Measurements from ENCODE around the gene RASD1.
"Not testable (repeated sequence)": the region's sequence is repeated elsewhere in the genome, so short reads cannot be mapped to it uniquely, and the experiment has no call there.

The RASD1 gene

DNA sequence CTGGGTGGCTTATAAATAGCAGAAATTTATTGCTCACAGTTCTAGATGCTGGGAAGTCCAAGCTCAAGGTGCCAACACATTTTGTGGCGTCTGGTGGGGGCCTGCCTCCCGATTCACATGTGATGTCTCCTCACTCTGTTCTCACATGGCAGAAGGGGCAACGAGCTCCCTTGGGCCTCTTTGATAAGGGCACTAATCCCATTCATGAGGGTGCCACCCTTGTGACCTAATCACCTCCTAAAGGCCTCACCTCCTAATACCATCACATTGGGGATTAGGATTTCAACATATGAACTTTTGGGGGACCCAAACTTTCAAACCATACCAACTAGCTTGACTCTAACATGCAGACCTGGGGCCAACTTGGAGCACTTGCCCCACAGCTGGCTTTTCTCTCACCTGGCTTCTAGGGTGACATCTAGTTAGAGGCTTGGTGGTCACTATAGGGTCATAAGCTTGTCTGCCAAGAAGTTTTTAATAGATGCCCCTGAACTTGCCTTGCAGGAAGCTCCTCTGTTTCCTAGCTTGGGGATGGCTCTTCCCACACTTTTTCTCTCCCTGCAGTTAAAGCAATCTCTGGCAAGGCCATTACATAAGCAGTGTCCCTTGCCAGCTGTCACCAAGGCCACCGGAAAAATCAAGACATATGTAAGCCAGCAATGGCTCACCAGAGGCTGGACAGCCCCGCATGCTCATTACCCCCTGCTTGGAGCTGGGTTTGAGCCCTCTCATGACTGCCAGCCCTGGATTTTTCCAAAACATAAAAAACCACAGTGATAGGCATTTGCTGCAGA, 27.8 kb downstream of the RASD1 start:
- H3K27ac Mint-ChIP-seq, result no peak overlapping the region
- no peaks in the 10 kb centered on the region for H3K9me3 Mint-ChIP-seq
- peaks cover 0 to 13% of the 10 kb centered on the region in 2 donors for H3K27me3 Mint-ChIP-seq
- DNase-seq, result no peak
- H3K4me3 Mint-ChIP-seq, result no peak overlapping the region
- no peaks in the 10 kb centered on the region for H3K36me3 Mint-ChIP-seq
- no peak for ATAC-seq (replicated peaks)
- no peaks in the 10 kb centered on the region for H3K4me1 Mint-ChIP-seq

DNA sequence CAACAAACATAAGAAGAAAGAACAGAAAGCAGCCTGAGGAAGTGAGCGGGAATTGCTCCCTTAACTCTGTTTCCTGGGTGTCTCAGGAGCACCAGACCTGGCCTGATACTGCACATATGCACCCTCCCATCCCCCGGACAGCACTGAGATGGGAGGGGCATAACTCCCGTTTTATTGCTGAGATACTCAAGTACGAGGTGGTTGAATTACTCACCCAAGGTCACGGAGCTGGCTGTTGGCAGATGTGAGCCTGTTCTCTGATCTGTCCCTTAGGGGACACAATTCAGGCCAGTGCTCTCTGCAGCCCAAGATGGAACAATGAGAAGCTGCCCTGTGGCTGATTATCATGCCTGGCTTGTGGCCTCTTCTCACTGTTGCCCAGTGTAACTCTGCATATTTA, 28.5 kb downstream of the RASD1 start:
- Mint-ChIP-seq H3K4me3 (no peak overlapping the region), H3K9me3 (no peaks in the 10 kb centered on the region), H3K36me3 (no peaks in the 10 kb centered on the region), H3K27ac (no peak overlapping the region), H3K4me1 (no peaks in the 10 kb centered on the region), H3K27me3 (peaks cover 0 to 13% of the 10 kb centered on the region in 2 donors)
- ATAC-seq (replicated peaks) (no peak), DNase-seq (no peak)

DNA sequence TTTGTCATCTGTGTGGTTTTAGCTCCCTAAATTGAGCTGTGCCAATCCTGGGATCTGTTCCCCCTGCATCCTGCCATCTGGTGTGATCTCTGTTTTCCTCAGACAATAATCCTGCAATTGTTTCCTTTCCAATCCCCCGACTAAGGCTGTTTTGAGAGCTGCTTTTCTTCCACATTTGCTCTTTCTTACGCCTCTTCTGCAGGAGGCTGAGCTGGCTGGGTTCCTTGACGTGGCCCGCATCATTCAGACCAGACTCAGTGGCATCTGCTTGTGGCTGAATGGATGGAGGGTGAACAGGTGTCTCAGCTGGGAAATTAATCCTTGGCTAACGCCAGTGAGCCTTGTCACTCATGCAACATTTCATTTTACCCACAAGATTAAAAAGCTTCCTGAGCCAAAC, 29.2 kb downstream of the RASD1 start:
- Mint-ChIP-seq H3K4me1 (no peaks in the 10 kb centered on the region), H3K36me3 (no peaks in the 10 kb centered on the region), H3K27me3 (peaks cover 0 to 13% of the 10 kb centered on the region in 2 donors), H3K9me3 (no peaks in the 10 kb centered on the region), H3K4me3 (no peak overlapping the region), H3K27ac (no peak overlapping the region)
- DNase-seq (no peak), ATAC-seq (replicated peaks) (no peak)

DNA sequence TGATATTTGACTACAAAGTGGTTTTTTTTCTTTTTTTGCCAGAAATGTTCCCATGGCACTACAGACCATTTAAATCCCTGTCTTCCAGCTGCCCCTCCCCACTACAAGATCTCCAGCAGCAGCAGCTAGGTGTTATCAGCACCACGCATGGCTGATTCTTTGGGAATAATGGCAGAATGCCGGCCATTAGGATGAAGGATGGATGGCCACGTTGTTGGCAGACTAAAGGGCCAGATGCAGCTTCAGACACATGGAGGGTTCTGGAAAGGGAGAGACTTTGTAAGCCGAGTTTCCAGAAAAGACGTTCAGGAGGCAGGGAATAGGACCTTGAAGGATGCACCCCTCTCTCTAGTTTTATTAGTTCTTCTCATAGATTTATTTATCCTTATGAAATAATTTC, 29.7 kb downstream of the RASD1 start:
- no peaks in the 10 kb centered on the region for H3K9me3 Mint-ChIP-seq
- DNase-seq, result no peak
- H3K4me3 Mint-ChIP-seq, result no peak overlapping the region
- H3K36me3 Mint-ChIP-seq, result no peaks in the 10 kb centered on the region
- no peaks in the 10 kb centered on the region for H3K4me1 Mint-ChIP-seq
- H3K27ac Mint-ChIP-seq, result no peak overlapping the region
- peaks cover 0 to 13% of the 10 kb centered on the region in 2 donors for H3K27me3 Mint-ChIP-seq
- no peak for ATAC-seq (replicated peaks)

DNA sequence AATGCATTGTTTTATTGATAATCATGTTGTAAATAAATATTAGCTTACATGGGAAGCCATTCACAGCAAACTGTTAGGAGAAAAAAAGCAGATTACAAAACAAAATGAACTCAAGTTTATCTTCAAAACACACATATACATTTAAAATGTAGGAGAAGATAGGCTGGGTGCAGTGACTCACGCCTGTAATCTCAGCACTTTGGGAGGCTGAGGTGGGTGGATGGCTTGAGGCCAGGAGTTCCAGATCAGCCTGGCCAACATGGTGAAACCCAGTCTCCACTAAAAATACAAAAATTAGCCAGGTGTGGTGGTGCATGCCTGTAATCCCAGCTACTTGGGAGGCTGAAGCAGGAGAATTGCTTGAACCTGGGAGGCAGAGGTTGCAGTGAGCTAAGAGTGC, 30.3 kb downstream of the RASD1 start:
- DNase-seq; H3K9me3 Mint-ChIP-seq; H3K27me3 Mint-ChIP-seq; H3K27ac Mint-ChIP-seq; H3K36me3 Mint-ChIP-seq; ATAC-seq (replicated peaks); H3K4me1 Mint-ChIP-seq; H3K4me3 Mint-ChIP-seq: not testable (repeated sequence)

DNA sequence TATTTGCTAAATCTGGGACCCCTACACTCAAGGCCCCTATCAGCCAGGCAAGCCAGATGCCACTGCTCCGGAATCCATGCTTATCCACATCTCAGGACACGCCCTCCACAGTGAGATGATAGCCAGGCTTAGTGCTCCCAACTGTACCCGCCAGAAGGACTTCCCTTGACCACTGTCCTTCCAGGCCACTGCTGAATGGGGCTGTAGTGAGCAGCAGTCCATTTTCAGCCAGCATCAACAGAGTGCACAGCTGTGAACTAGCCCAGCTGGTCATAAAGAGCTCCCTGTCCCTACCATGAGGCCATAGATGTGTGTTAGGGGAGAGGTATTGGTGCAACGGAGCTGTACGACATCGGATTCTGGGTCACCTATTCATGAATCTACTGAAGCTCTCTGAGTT, 32.4 kb downstream of the RASD1 start:
- Mint-ChIP-seq H3K27ac (no peak overlapping the region), H3K9me3 (peaks cover 5 to 6% of the 10 kb centered on the region in 2 donors), H3K36me3 (peaks cover 0 to 2% of the 10 kb centered on the region in 2 donors), H3K27me3 (peaks cover 0 to 9% of the 10 kb centered on the region in 2 donors), H3K4me1 (no peaks in the 10 kb centered on the region), H3K4me3 (no peak overlapping the region)
- no peak for ATAC-seq (replicated peaks)
- no peak for DNase-seq

DNA sequence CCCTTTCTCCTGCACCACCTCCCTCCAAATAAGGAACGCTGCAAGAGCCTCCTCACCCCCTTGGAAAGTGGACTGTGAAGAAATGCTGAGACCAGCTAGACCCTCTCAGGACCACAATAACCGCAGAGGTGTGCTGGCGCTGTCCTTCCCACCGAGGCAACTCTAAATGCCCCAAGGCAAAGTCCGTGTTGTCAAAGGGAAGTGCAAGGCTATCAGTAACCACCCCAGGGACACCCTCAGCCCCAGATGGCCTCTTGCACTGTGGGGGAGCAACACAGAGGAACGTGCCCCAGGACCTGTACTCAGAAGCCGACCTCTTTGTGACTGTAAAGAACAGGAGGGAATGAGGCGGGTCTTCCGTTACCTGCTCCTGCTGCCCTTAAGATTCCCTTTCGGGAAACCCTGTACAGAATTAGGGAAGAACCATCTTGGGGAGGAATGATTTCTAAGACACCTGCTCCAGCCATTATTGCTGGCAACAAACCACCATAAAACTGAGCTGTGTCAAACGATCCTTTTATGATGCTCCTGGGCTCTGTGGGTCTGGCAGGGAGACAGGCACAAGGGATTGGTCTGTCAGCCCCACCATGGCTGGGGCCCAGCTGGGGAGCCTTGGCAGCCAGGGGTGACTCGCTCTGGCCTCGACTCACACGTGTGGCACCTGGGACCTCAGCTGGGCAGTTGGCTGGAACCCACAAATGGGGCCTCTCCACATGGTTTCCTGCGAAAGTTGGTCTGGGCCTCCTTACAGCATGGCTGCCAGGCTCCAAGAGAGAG, 34.0 kb downstream of the RASD1 start:
- H3K36me3 Mint-ChIP-seq, result peaks cover 0 to 2% of the 10 kb centered on the region in 2 donors
- ATAC-seq (replicated peaks) (no peak), DNase-seq (no peak)
- H3K4me1 Mint-ChIP-seq, result no peaks in the 10 kb centered on the region
- H3K4me3 Mint-ChIP-seq, result no peak overlapping the region
- H3K27ac Mint-ChIP-seq, result no peak overlapping the region
- H3K9me3 Mint-ChIP-seq, result peaks cover 5 to 6% of the 10 kb centered on the region in 2 donors
- peaks cover 0 to 9% of the 10 kb centered on the region in 2 donors for H3K27me3 Mint-ChIP-seq

DNA sequence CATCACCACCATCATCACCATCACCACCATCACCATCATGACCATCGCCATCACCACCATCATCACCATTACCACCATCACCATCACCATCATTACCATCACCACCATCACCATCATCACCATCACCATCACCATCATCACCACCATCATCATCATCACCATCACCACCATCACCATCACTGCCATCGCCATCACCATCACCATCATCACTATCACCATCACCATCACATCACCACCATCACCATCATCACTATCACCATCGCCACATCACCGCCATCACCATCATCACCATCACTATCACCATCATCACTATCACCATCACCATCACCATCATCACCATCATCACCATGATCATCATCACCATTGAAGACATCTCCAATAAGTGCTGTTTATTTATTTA, 36.2 kb downstream of the RASD1 start:
- Mint-ChIP-seq H3K4me3 (no peak overlapping the region), H3K27ac (no peak overlapping the region)
- ATAC-seq (replicated peaks), result no peak

DNA sequence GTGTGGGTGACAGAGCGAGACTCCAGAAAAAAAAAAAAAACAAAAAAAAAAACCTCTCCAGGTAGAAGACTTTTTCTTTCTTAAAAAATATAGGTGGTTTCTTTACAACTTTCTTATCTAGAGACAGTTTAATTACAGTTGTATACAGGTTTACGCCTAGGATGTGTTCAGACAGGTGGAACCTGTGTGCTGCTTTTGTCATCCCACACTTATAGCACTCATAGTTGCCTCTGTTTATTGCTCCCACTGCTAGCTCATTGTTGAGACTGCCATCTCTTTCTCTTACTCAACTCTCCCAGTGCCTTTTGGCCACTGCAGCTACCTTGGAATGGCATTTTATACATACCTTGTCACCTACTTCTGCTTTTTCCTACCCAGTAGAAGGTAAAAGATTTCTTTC, 38.5 kb downstream of the RASD1 start:
- Mint-ChIP-seq H3K27ac (no peak overlapping the region), H3K4me3 (no peak overlapping the region), H3K27me3 (no peaks in the 10 kb centered on the region), H3K36me3 (peaks cover 0 to 2% of the 10 kb centered on the region in 2 donors), H3K4me1 (no peaks in the 10 kb centered on the region), H3K9me3 (peaks cover 5 to 6% of the 10 kb centered on the region in 2 donors)
- ATAC-seq (replicated peaks), result no peak
- no peak for DNase-seq

More for the DNA sequence above, 36.2 kb downstream of the RASD1 start:
- Mint-ChIP-seq H3K27me3 (no peaks in the 10 kb centered on the region), H3K9me3 (peaks cover 5 to 6% of the 10 kb centered on the region in 2 donors), H3K36me3 (peaks cover 0 to 2% of the 10 kb centered on the region in 2 donors), H3K4me1 (no peaks in the 10 kb centered on the region)
- no peak for DNase-seq

DNA sequence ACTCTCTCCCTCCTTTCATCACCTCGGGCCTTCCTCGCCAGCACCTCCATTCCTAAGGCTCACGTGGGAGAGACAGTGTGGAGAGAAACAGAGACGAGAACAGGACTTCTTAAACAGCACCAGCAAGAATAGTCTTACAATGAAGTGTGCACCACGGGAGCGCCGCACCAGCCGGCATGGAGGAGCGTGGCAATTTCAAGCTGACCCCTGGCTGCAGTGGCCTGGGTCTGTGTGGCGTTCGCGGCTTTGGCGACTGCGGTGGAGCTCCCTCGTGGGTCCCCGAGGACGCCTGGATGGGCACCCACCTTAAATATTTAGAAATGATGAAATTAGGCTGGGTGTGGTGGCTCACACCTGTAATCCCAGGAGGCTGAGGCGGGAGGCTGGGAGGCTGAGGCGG, 39.9 kb downstream of the RASD1 start:
- Mint-ChIP-seq H3K27ac (no peak overlapping the region), H3K4me3 (no peak overlapping the region), H3K36me3 (peaks cover 0 to 2% of the 10 kb centered on the region in 2 donors), H3K27me3 (no peaks in the 10 kb centered on the region), H3K4me1 (no peaks in the 10 kb centered on the region), H3K9me3 (peaks cover 5 to 6% of the 10 kb centered on the region in 2 donors)
- ATAC-seq (replicated peaks), result no peak
- DNase-seq, result no peak

DNA sequence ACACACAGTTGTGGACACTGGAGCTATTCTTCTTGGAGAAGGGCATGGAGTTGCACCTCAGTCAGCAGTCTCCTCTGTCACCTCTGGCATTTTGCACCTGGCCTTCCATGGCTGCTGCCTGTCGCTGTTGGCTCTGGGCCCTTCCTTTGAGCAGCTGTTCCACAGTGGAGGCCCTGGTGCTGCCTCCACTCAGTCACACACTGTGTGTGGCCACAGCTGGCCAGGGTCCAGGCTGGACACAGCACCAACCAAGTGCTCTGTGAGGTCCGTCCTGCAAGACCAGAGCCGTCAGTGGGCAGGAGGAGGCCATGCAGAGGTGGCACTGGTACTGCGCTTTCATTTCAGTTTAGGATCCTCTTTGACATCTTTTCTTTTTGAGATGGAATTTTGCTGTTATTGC, 41.0 kb downstream of the RASD1 start:
- H3K27me3 Mint-ChIP-seq, result no peaks in the 10 kb centered on the region
- H3K9me3 Mint-ChIP-seq, result peaks cover 4% of the 10 kb centered on the region in 2 donors
- no peak for ATAC-seq (replicated peaks)
- DNase-seq, result no peak
- no peak overlapping the region for H3K27ac Mint-ChIP-seq
- H3K4me3 Mint-ChIP-seq, result no peak overlapping the region
- no peaks in the 10 kb centered on the region for H3K4me1 Mint-ChIP-seq
- H3K36me3 Mint-ChIP-seq, result peaks cover 0 to 2% of the 10 kb centered on the region in 2 donors

DNA sequence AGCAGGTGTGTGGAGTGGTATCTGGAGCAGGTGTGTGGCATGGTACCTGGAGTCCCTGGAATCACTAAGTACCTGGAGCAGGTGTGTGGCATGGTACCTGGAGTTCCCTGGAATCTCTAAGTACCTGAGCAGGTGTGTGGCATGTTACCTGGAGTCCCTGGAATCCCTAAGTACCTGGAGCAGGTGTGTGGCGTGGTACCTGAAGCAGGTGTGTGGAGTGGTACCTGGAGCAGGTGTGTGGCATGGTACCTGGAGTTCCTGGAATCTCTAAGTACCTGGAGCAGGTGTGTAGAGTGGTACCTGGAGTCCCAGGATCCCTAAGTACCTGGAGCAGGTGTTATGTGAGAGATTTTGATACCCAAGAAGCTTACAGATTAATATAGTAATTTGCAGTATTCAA, 41.5 kb downstream of the RASD1 start:
- H3K9me3 Mint-ChIP-seq; H3K36me3 Mint-ChIP-seq; H3K27me3 Mint-ChIP-seq; H3K27ac Mint-ChIP-seq; DNase-seq; H3K4me1 Mint-ChIP-seq; H3K4me3 Mint-ChIP-seq; ATAC-seq (replicated peaks): not testable (repeated sequence)

DNA sequence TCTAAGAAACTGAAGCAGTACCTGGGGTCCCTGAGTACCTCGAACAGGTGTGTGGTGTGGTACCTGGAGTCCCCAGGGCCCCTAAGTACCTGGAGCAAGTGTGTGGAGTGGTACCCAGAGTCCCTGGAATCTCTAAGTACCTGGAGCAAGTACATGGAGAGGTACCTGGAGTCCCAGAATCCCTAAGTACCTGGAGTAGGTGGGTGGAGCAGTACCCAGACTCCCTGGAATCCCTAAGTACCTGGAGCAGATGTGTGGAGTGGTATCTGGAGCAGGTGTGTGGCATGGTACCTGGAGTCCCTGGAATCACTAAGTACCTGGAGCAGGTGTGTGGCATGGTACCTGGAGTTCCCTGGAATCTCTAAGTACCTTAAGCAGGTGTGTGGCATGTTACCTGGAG, 41.9 kb downstream of the RASD1 start:
- H3K27ac Mint-ChIP-seq, result no peak overlapping the region
- no peaks in the 10 kb centered on the region for H3K36me3 Mint-ChIP-seq
- no peaks in the 10 kb centered on the region for H3K27me3 Mint-ChIP-seq
- no peak overlapping the region for H3K4me3 Mint-ChIP-seq
- H3K9me3 Mint-ChIP-seq, result no peaks in the 10 kb centered on the region
- no peaks in the 10 kb centered on the region for H3K4me1 Mint-ChIP-seq
- DNase-seq (no peak), ATAC-seq (replicated peaks) (no peak)

DNA sequence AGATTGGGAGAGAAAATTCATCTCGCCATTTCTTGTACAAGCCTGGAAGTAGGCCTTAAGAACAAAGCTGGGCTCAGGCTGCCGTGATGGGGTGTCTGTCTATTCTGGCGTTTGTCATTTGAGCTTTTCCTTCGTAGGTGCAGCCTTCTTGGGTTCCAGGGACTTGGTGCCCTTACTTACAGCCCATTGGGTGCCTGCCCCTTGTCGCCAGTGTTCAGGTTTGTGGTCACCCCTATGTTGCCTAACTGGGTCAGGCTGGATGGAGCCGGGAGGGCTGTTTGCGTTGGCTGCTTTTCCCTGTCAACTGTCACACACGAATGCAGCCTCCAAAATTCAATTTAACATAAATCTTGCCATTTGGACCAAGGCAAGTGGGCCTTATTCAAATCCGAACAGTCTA, 43.1 kb downstream of the RASD1 start:
- DNase-seq, result no peak
- no peak overlapping the region for H3K4me3 Mint-ChIP-seq
- no peak for ATAC-seq (replicated peaks)
- H3K27me3 Mint-ChIP-seq, result no peaks in the 10 kb centered on the region
- H3K9me3 Mint-ChIP-seq, result no peaks in the 10 kb centered on the region
- no peaks in the 10 kb centered on the region for H3K4me1 Mint-ChIP-seq
- no peaks in the 10 kb centered on the region for H3K36me3 Mint-ChIP-seq
- H3K27ac Mint-ChIP-seq, result no peak overlapping the region

DNA sequence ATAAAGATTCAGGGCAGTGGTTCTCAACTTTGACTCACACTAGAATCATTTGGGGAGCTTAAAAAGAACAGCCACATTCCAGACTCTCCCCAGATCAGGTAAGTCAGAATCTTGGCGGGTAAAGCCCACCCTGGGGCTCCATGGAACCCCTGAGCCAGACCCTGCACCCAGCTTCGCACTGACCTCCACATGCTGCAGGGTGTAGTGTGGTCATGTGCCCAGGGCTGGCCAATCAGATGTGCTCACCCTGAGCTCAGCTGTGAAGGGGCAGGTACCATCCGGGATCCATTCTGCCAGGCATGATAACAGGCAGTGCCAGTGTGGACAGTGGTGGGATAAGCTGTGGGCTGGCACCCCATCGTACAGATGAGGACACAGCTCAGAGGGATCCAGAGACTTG, 47.5 kb downstream of the RASD1 start:
- Mint-ChIP-seq H3K27me3 (no peaks in the 10 kb centered on the region), H3K36me3 (peaks cover 0 to 2% of the 10 kb centered on the region in 2 donors), H3K27ac (no peak overlapping the region), H3K9me3 (peaks cover 0 to 5% of the 10 kb centered on the region in 2 donors), H3K4me1 (peaks cover 1 to 5% of the 10 kb centered on the region in 2 donors), H3K4me3 (no peak overlapping the region)
- DNase-seq, result no peak
- no peak for ATAC-seq (replicated peaks)
